CD4-positive, alpha-beta T cell treated with Interleukin-12 subunit alpha and Interleukin-12 subunit beta, for 1 hour (primary cell): ENCODE measurements around the gene ANO5.
"Not testable (repeated sequence)": the region's sequence is repeated elsewhere in the genome, so short reads cannot be mapped to it uniquely, and the experiment has no call there.

Experiments used
- DNase-seq: peaks from one replicate; pipeline ENCODE4 v3.0.0-alpha.2; 2020

ANO5 gene

GRCh38 chr11:22207162-22207561 lies 14.3 kb downstream of the ANO5 start:
- no peak for DNase-seq

GRCh38 chr11:22208151-22208858 lies 15.4 kb downstream of the ANO5 start:
- DNase-seq: no peak

- no peak for DNase-seq
Measured at GRCh38 chr11:22216940-22217339, 24.1 kb downstream of the ANO5 start.

- DNase-seq: no peak
Measured at GRCh38 chr11:22221143-22221542, 28.3 kb downstream of the ANO5 start.

GRCh38 chr11:22225190-22225589 lies 32.3 kb downstream of the ANO5 start:
- no peak for DNase-seq

- DNase-seq: no peak
Measured at GRCh38 chr11:22234743-22235142, 41.9 kb downstream of the ANO5 start.

- peak; percentile 2 for DNase-seq
Measured at GRCh38 chr11:22244986-22245592, 52.2 kb downstream of the ANO5 start.

- DNase-seq: no peak
Measured at GRCh38 chr11:22246992-22247391, 54.1 kb downstream of the ANO5 start.

- DNase-seq: no peak
Measured at GRCh38 chr11:22249871-22250270, 57.0 kb downstream of the ANO5 start.

GRCh38 chr11:22256876-22257275 lies 64.0 kb downstream of the ANO5 start:
- DNase-seq: no peak

- no peak for DNase-seq
Measured at GRCh38 chr11:22263613-22264012, 70.7 kb downstream of the ANO5 start.

GRCh38 chr11:22268983-22269624 lies 76.2 kb downstream of the ANO5 start:
- DNase-seq: not testable (repeated sequence)

- DNase-seq: no peak
Measured at GRCh38 chr11:22273781-22274180, 80.9 kb downstream of the ANO5 start.

GRCh38 chr11:22275600-22275999 lies 82.7 kb downstream of the ANO5 start:
- DNase-seq: no peak

- DNase-seq: no peak
Measured at GRCh38 chr11:22276535-22276934, 83.7 kb downstream of the ANO5 start.

- not testable (repeated sequence) for DNase-seq
Measured at GRCh38 chr11:22284991-22285390, 92.1 kb downstream of the ANO5 start.

- DNase-seq: no peak
Measured at GRCh38 chr11:22302368-22302767, 109.5 kb downstream of the ANO5 start.

GRCh38 chr11:22304337-22304961 lies 111.6 kb downstream of the ANO5 start:
- DNase-seq: peak; percentile 12

- no peak for DNase-seq
Measured at GRCh38 chr11:22317656-22318055, 124.8 kb downstream of the ANO5 start.

GRCh38 chr11:22331771-22332170 lies 138.9 kb downstream of the ANO5 start:
- no peak for DNase-seq
